SK-N-SH (cell line): ENCODE results near the gene SLC38A7. TPM values are rescaled to one million over a fixed set of nuclear protein-coding genes. Genes with fewer than 3 reads are reported as not detected.
A peak's percentile ranks its signal among the peaks of the same experiment; 100 is the strongest.

Experiments
- CTCF ChIA-PET: fragments of 300-600, 350-600 bp; formaldehyde crosslinking; extraction: SDS; loops from one replicate; lab custom pipeline; 2021; lab: Yijun Ruan, JAX
- POLR2A ChIA-PET: fragments of 350-600 bp; sonication (Branson Sonifier 250); formaldehyde crosslinking; extraction: SDS; loops from one replicate; lab custom pipeline; 2020; ENCODE audit warnings: antibody characterized with exemption, inconsistent platforms; lab: Yijun Ruan, JAX
- DNase-seq: peaks from one replicate; pipeline ENCODE4 v3.0.0; 2012
- H2AFZ ChIP-seq: fragments of 200-600 bp; sonication (generic); 2 replicates; pipeline ENCODE4 v1.8.1; 2016; ENCODE audit warnings: antibody characterized with exemption, mild to moderate bottlenecking, low read depth
- H3F3A ChIP-seq: fragments of 200-600 bp; sonication (generic); replicated peaks from 2 replicates; pipeline ENCODE3; 2016; ENCODE audit warnings: antibody characterized with exemption, mild to moderate bottlenecking; ENCODE audit not compliant: insufficient read depth
- H3K27ac ChIP-seq, 2 experiments: fragments of 200-500 bp in 1 of 2; fragments of 200-600 bp in 1 of 2; sonication (Bioruptor generic) in 1 of 2; sonication (generic), shearing (Covaris generic) in 1 of 2; 2 replicates each; pipeline versions ENCODE4 v1.5.1 to v1.6.1; 2014 to 2016; ENCODE audit warnings: low read depth in 2 of 2, inconsistent platforms in 1 of 2, low read length in 1 of 2, mild to moderate bottlenecking in 1 of 2, mixed read lengths in 1 of 2
- H3K27me3 ChIP-seq: fragments of 200-600 bp; sonication (generic), shearing (Covaris generic); 2 replicates; pipeline ENCODE4 v1.6.1; 2016; ENCODE audit warnings: mixed run types; ENCODE audit not compliant: insufficient read depth
- H3K36me3 ChIP-seq, 2 experiments: fragments of 200-500 bp in 1 of 2; fragments of 200-600 bp in 1 of 2; sonication (Bioruptor generic) in 1 of 2; sonication (generic) in 1 of 2; replicated peaks in 1 of 2; 2 replicates each; pipeline versions ENCODE3 to v1.5.1; 2014 to 2016; ENCODE audit warnings: low read length in 1 of 2, mild to moderate bottlenecking in 1 of 2; ENCODE audit not compliant: insufficient read depth in 2 of 2, control insufficient read depth in 1 of 2
- H3K4me1 ChIP-seq, 2 experiments: fragments of 200-500 bp in 1 of 2; fragments of 200-600 bp in 1 of 2; sonication (Bioruptor generic) in 1 of 2; sonication (generic), shearing (Covaris generic) in 1 of 2; 2 replicates each; pipeline versions ENCODE4 v1.5.1 to v1.6.1; 2014 to 2016; ENCODE audit warnings: low read depth in 1 of 2, low read length in 1 of 2, mixed run types in 1 of 2; ENCODE audit not compliant: insufficient read depth in 2 of 2, control insufficient read depth in 1 of 2
- H3K4me2 ChIP-seq: fragments of 200-600 bp; sonication (generic), shearing (Covaris generic); 2 replicates; pipeline ENCODE4 v1.6.1; 2017; ENCODE audit warnings: mixed run types
- H3K4me3 ChIP-seq, 2 experiments: fragments of 200-500 bp in 1 of 2; fragments of 200-600 bp in 1 of 2; sonication (Bioruptor generic) in 1 of 2; sonication (generic), shearing (Covaris generic) in 1 of 2; 2 replicates each; pipeline versions ENCODE4 v1.5.1 to v1.8.1; 2014 to 2016; ENCODE audit warnings: low read depth in 2 of 2, inconsistent platforms in 1 of 2, low read length in 1 of 2, mild to moderate bottlenecking in 1 of 2, mixed read lengths in 1 of 2, moderate library complexity in 1 of 2
- H3K79me2 ChIP-seq: fragments of 200-600 bp; sonication (generic); 2 replicates; pipeline ENCODE4 v1.8.1; 2017; ENCODE audit warnings: mild to moderate bottlenecking; ENCODE audit not compliant: insufficient read depth
- H3K9ac ChIP-seq: fragments of 200-600 bp; sonication (generic); 2 replicates; pipeline ENCODE4 v1.6.1; 2017; ENCODE audit warnings: mixed run types
- H3K9me2 ChIP-seq: fragments of 200-600 bp; sonication (generic); 2 replicates; pipeline ENCODE4 v1.6.1; 2017; ENCODE audit warnings: mixed run types
- H3K9me3 ChIP-seq: fragments of 200-600 bp; sonication (generic); 2 replicates; pipeline ENCODE4 v1.6.1; 2017; ENCODE audit warnings: mixed run types, mild to moderate bottlenecking, moderate library complexity
- H4K20me1 ChIP-seq: fragments of 200-600 bp; sonication (generic); 2 replicates; pipeline ENCODE4 v1.6.1; 2017; ENCODE audit warnings: mild to moderate bottlenecking, mixed run types; ENCODE audit not compliant: insufficient read depth
- CTCF ChIP-seq: fragments of 200-600 bp; sonication (generic); IDR thresholded peaks from 2 replicates; pipeline ENCODE4 v1.6.1; 2017; ENCODE audit warnings: antibody characterized with exemption, mild to moderate bottlenecking, moderate library complexity
- ELF1 ChIP-seq: IDR thresholded peaks from 2 replicates; pipeline ENCODE4 v1.4.0; 2012
- FOSL2 ChIP-seq: IDR thresholded peaks from 2 replicates; pipeline ENCODE4 v1.4.0; 2012; ENCODE audit warnings: low read depth, mild to moderate bottlenecking, moderate library complexity, borderline replicate concordance
- GATA2 ChIP-seq: sonication (generic); formaldehyde crosslinking; IDR thresholded peaks from 2 replicates; pipeline ENCODE4 v1.5.0; 2020; ENCODE audit warnings: mild to moderate bottlenecking, missing genetic modification reagents
- IRF3 ChIP-seq: fragments of 150-350 bp; IDR thresholded peaks from 2 replicates; pipeline ENCODE4 v1.6.1; 2016; ENCODE audit warnings: mild to moderate bottlenecking, low read depth, low read length
- MEF2A ChIP-seq: IDR thresholded peaks from 2 replicates; pipeline ENCODE4 v1.4.0; 2012; ENCODE audit warnings: low read depth, borderline replicate concordance
- POLR2AphosphoS5 ChIP-seq: IDR thresholded peaks from 2 replicates; pipeline ENCODE4 v1.6.1; 2012; ENCODE audit warnings: low read depth, low read length
- RAD21 ChIP-seq: IDR thresholded peaks from 2 replicates; pipeline ENCODE4 v1.6.1; 2012; ENCODE audit warnings: mild to moderate bottlenecking, low read length
- RXRA ChIP-seq: IDR thresholded peaks from 2 replicates; pipeline ENCODE4 v1.4.0; 2012; ENCODE audit warnings: low read depth, mild to moderate bottlenecking, borderline replicate concordance
- SMC3 ChIP-seq: IDR thresholded peaks from 2 replicates; pipeline ENCODE4 v1.6.1; 2012; ENCODE audit warnings: low read depth, low read length, improper control_type of control experiment
- TCF12 ChIP-seq: IDR thresholded peaks from 2 replicates; pipeline ENCODE4 v1.4.0; 2012
- USF2 ChIP-seq: fragments of 150-350 bp; IDR thresholded peaks from 2 replicates; pipeline ENCODE4 v1.6.1; 2017; ENCODE audit warnings: antibody characterized with exemption, low read length, low read depth, borderline replicate concordance
- WGBS: methylation state at CpG from one replicate; pipeline ENCODE4 v1.1.6; 2017; ENCODE audit warnings: low lambda C conversion rate; 5-methylcytosine and 5-hydroxymethylcytosine counted together
- polyA plus RNA-seq, 3 experiments: library from polyadenylated mRNA; depleted of rRNA; stranded (reverse); fragments of >200 nt; gene quantifications; 2 replicates each; pipeline ENCODE4 v1.2.3, GENCODE V29; 2012

The SLC38A7 gene
- polyA plus RNA-seq, 1 of the 3 experiments (the other 2 are of a cell fraction), result 14.1 TPM

GRCh38 chr16:58678716-58679115, 5.9 kb downstream of the SLC38A7 start:
- Histone ChIP-seq H3K27ac (no peak overlapping the region), H3K9ac (no peak overlapping the region), H3K4me3 (no peak overlapping the region), H4K20me1 (no peaks in the 10 kb centered on the region), H3K9me2 (no peaks in the 10 kb centered on the region), H3K27me3 (no peaks in the 10 kb centered on the region), H3K4me1 (peaks cover under 1 to 7% of the 10 kb centered on the region in 2 experiments; a peak in 2 of 4 replicates), H3K79me2 (peaks cover 19% of the 10 kb centered on the region), H3F3A (no peaks in the 10 kb centered on the region), H2AFZ (no peak overlapping the region), H3K9me3 (no peaks in the 10 kb centered on the region), H3K36me3 (peaks cover 10 to 30% of the 10 kb centered on the region in 2 experiments), H3K4me2 (no peak overlapping the region)
- no peak for DNase-seq
- WGBS, result 86% methylated on average over 3 of the region's 3 CpGs
- CTCF ChIA-PET, result interaction anchor here (1.2 to 1.5 kb wide), 2 partner anchors 78 to 191 kb away, joined by 3 to 7 read pairs; no protein-coding TSS in a partner anchor
- POLR2A ChIA-PET, result no interaction called here
- TF ChIP-seq GATA2 (CRISPR knock-in tag) (no peak), POLR2AphosphoS5 (no peak), RXRA (no peak), CTCF (peak; percentile 44), ELF1 (no peak), MEF2A (no peak), SMC3 (0 out of 2 replicates have a peak, but pooled peaks have one; percentile 4), FOSL2 (no peak), RAD21 (peak; percentile 39), IRF3 (no peak)

GRCh38 chr16:58678269-58678668, 6.3 kb downstream of the SLC38A7 start:
- Histone ChIP-seq H3K27ac (no peak overlapping the region), H3K9me2 (no peaks in the 10 kb centered on the region), H3K4me1 (peaks cover 0 to 2% of the 10 kb centered on the region in 2 experiments; a peak in 2 of 4 replicates), H4K20me1 (no peaks in the 10 kb centered on the region), H3K9me3 (no peaks in the 10 kb centered on the region), H3K27me3 (no peaks in the 10 kb centered on the region), H2AFZ (no peak overlapping the region), H3K9ac (no peak overlapping the region), H3K4me3 (no peak overlapping the region), H3F3A (no peaks in the 10 kb centered on the region), H3K36me3 (peaks cover 10 to 30% of the 10 kb centered on the region in 2 experiments), H3K79me2 (peaks cover 15% of the 10 kb centered on the region), H3K4me2 (no peak overlapping the region)
- TF ChIP-seq TCF12 (no peak), USF2 (no peak)
- DNase-seq, result no peak
- WGBS, result 95% methylated on average over 4 of the region's 4 CpGs
- CTCF ChIA-PET, result interaction anchor here (1.2 to 1.5 kb wide), 2 partner anchors 78 to 191 kb away, joined by 3 to 7 read pairs; no protein-coding TSS in a partner anchor
- POLR2A ChIA-PET, result no interaction called here
